HCT116 (cell line): ENCODE measurements around the gene TRIML2. TPM values are rescaled to one million over a fixed set of nuclear protein-coding genes. Genes with fewer than 3 reads are reported as not detected.

Source experiments
- ATAC-seq: fragments of 200-7000 bp; cut with Tn5 transposase; 2 replicates; pipeline ENCODE4 v1.9.1; 2020; ENCODE audit warnings: mild to moderate bottlenecking, moderate library complexity
- BruUV-seq: library from RNA; stranded (reverse); fragments of 400-500 nt; replicated peaks from 2 replicates; lab custom pipeline; 2021; lab: Mats Ljungman, UMichigan
- CTCF ChIA-PET: fragments of 300-600 bp; sonication (Branson Sonifier 250); formaldehyde crosslinking; loops from one replicate; lab custom pipeline; 2021; ENCODE audit warnings: antibody characterized with exemption; lab: Charles Lee
- POLR2A ChIA-PET: fragments of 300-600, 350-600 bp; sonication (Branson Sonifier 250); formaldehyde crosslinking; loops from one replicate; lab custom pipeline; 2021; ENCODE audit warnings: antibody characterized with exemption; lab: Charles Lee
- RAD21 ChIA-PET, 2 experiments: fragments of 300-600 bp; sonication (Branson Sonifier 250); formaldehyde crosslinking; loops; one replicate each; lab custom pipeline; 2023; ENCODE audit warnings: low total read pairs in 2 of 2; ENCODE audit not compliant: uncharacterized antibody in 2 of 2, unreplicated experiment in 2 of 2, low non-redundant PET in 1 of 2; lab: Charles Lee
- DNase-seq: peaks from one replicate; pipeline ENCODE4 v3.0.0-alpha.2; 2010; ENCODE audit warnings: low read depth, low spot score
- H2AFZ ChIP-seq: fragments of 200-600 bp; shearing (Covaris generic), sonication (generic); 2 replicates; pipeline ENCODE4 v1.6.1; 2017; ENCODE audit warnings: low read depth, mixed run types, mixed read lengths, antibody characterized with exemption, low read length; ENCODE audit not compliant: poor library complexity, severe bottlenecking
- H3K27ac ChIP-seq: 2 replicates; pipeline ENCODE4 v1.5.1; 2012; ENCODE audit warnings: low read depth, low read length
- H3K27me3 ChIP-seq: fragments of 200-600 bp; sonication (generic); 2 replicates; pipeline ENCODE4 v1.6.1; 2016; ENCODE audit warnings: mixed run types, low read length, mixed read lengths; ENCODE audit not compliant: insufficient read depth
- H3K36me3 ChIP-seq, 2 experiments: fragments of 200-500 bp in 1 of 2; fragments of 200-600 bp in 1 of 2; sonication (Bioruptor generic) in 1 of 2; sonication (generic) in 1 of 2; 2 replicates each; pipeline versions ENCODE4 v1.5.1 to v1.6.1; 2014 to 2016; ENCODE audit warnings: low read length in 2 of 2, inconsistent platforms in 1 of 2, mixed read lengths in 1 of 2, mixed run types in 1 of 2; ENCODE audit not compliant: insufficient read depth in 2 of 2, control insufficient read depth in 1 of 2
- H3K4me1 ChIP-seq, 2 experiments: fragments of 200-600 bp in 1 of 2; sonication (generic) in 1 of 2; 2 replicates each; pipeline versions ENCODE4 v1.5.1 to v1.6.1; 2012 to 2017; ENCODE audit warnings: low read length in 2 of 2, inconsistent platforms in 1 of 2, mild to moderate bottlenecking in 1 of 2, mixed read lengths in 1 of 2, mixed run types in 1 of 2, moderate library complexity in 1 of 2; ENCODE audit not compliant: insufficient read depth in 2 of 2, control insufficient read depth in 1 of 2
- H3K4me2 ChIP-seq: fragments of 200-600 bp; sonication (generic); 2 replicates; pipeline ENCODE4 v1.6.1; 2017; ENCODE audit warnings: mixed run types, low read length, mixed read lengths
- H3K4me3 ChIP-seq, 2 experiments: fragments of 200-600 bp in 1 of 2; sonication (generic) in 1 of 2; replicated peaks in 1 of 2; 2 replicates each; pipeline ENCODE4 v1.5.1; 2011 to 2016; ENCODE audit warnings: low read length in 2 of 2, control low read depth in 1 of 2, low read depth in 1 of 2, mild to moderate bottlenecking in 1 of 2, mixed read lengths in 1 of 2, mixed run types in 1 of 2
- H3K79me2 ChIP-seq: fragments of 200-600 bp; sonication (generic); 2 replicates; pipeline ENCODE4 v1.6.1; 2017; ENCODE audit warnings: mild to moderate bottlenecking, mixed run types, low read length, moderate library complexity, mixed read lengths; ENCODE audit not compliant: insufficient read depth
- H3K9ac ChIP-seq: fragments of 200-600 bp; sonication (generic); 2 replicates; pipeline ENCODE4 v1.6.1; 2016; ENCODE audit warnings: low read length, mixed read lengths
- H3K9me2 ChIP-seq: fragments of 200-600 bp; sonication (generic), shearing (Covaris generic); 2 replicates; pipeline ENCODE4 v1.6.1; 2017; ENCODE audit warnings: mixed run types, mild to moderate bottlenecking, moderate library complexity; ENCODE audit not compliant: insufficient read depth
- H3K9me3 ChIP-seq, 2 experiments: fragments of 200-500 bp in 1 of 2; fragments of 200-600 bp in 1 of 2; sonication (Bioruptor generic) in 1 of 2; sonication (generic) in 1 of 2; 2 replicates each; pipeline ENCODE4 v1.6.1; 2014 to 2017; ENCODE audit warnings: low read length in 2 of 2, mixed read lengths in 2 of 2, inconsistent platforms in 1 of 2, low read depth in 1 of 2, mild to moderate bottlenecking in 1 of 2, mixed run types in 1 of 2, moderate library complexity in 1 of 2; ENCODE audit not compliant: control insufficient read depth in 1 of 2, insufficient read depth in 1 of 2
- H4K20me1 ChIP-seq: fragments of 200-600 bp; sonication (generic), shearing (Covaris generic); 2 replicates; pipeline ENCODE4 v1.6.1; 2017; ENCODE audit warnings: mixed run types, mild to moderate bottlenecking, moderate library complexity; ENCODE audit not compliant: insufficient read depth
- CEBPB ChIP-seq: IDR thresholded peaks from 2 replicates; pipeline ENCODE4 v1.6.1; 2012; ENCODE audit warnings: low read depth
- ELF1 ChIP-seq: IDR thresholded peaks from 2 replicates; pipeline ENCODE4 v1.6.1; 2012; ENCODE audit warnings: low read depth, borderline replicate concordance
- EZH2 ChIP-seq: fragments of 200-600 bp; sonication (generic); IDR thresholded peaks from 2 replicates; pipeline ENCODE4 v1.6.1; 2017; ENCODE audit warnings: antibody characterized with exemption, mixed run types
- EZH2phosphoT487 ChIP-seq: fragments of 200-600 bp; IDR thresholded peaks from 2 replicates; pipeline ENCODE4 v1.6.1; 2018; ENCODE audit warnings: antibody characterized with exemption, borderline replicate concordance
- FOSL1 ChIP-seq: IDR thresholded peaks from 2 replicates; pipeline ENCODE4 v1.6.1; 2012; ENCODE audit warnings: low read depth
- JUND ChIP-seq: IDR thresholded peaks from 2 replicates; pipeline ENCODE4 v1.6.1; 2012
- RAD21 ChIP-seq: IDR thresholded peaks from 2 replicates; pipeline ENCODE4 v1.6.1; 2012; ENCODE audit warnings: low read depth, mild to moderate bottlenecking
- SIN3A ChIP-seq: IDR thresholded peaks from 2 replicates; pipeline ENCODE4 v1.6.1; 2012; ENCODE audit warnings: low read depth
- SP1 ChIP-seq: IDR thresholded peaks from 2 replicates; pipeline ENCODE4 v1.6.1; 2012; ENCODE audit warnings: low read depth
- TCF7L2 ChIP-seq: IDR thresholded peaks from 2 replicates; pipeline ENCODE4 v1.7.0; 2011; ENCODE audit warnings: borderline replicate concordance, inconsistent platforms; ENCODE audit not compliant: insufficient read depth, insufficient read length; ENCODE audit errors: extremely low read depth
- ZFX ChIP-seq: fragments of 450-650 bp; IDR thresholded peaks from 2 replicates; pipeline ENCODE4 v1.6.1; 2017
- intact Hi-C: fragments of 100-400 bp; cut with micrococcal nuclease; formaldehyde crosslinking; loops from 2 replicates; pipeline ENCODE4 v1.10.0; 2022
- total RNA-seq: library from RNA; stranded (reverse); gene quantifications from one replicate; pipeline ENCODE4 v1.2.1, GENCODE V29; 2021; ENCODE audit not compliant: unreplicated experiment
- TF ChIP-seq, protein P1 (sequence below): IDR thresholded peaks from 2 replicates; pipeline ENCODE4 v1.6.1; 2012
- TF ChIP-seq, protein P2 (sequence below), 3 experiments: fragments of 200-600 bp in 1 of 3; sonication (generic) in 1 of 3; IDR thresholded peaks in 2 of 3; conservative IDR thresholded peaks in 1 of 3; 2 replicates each; pipeline ENCODE4 v1.5.1; 2012 to 2017; ENCODE audit warnings: low read depth in 2 of 3, low read length in 2 of 3, antibody characterized with exemption in 1 of 3, borderline replicate concordance in 1 of 3, control low read depth in 1 of 3, mild to moderate bottlenecking in 1 of 3, mixed read lengths in 1 of 3, mixed run types in 1 of 3, moderate library complexity in 1 of 3; ENCODE audit not compliant: insufficient read depth in 1 of 3
- TF ChIP-seq, protein P3 (sequence below): IDR thresholded peaks from 2 replicates; pipeline ENCODE4 v1.6.1; 2011; ENCODE audit warnings: mild to moderate bottlenecking, low read length, moderate library complexity; ENCODE audit not compliant: insufficient replicate concordance; ENCODE audit errors: extremely low read depth
- TF ChIP-seq, protein P4 (sequence below): IDR thresholded peaks from 2 replicates; pipeline ENCODE4 v1.6.1; 2012

The TRIML2 gene
- total RNA-seq, 1 experiment from 2014 or later = 6.3 TPM

DNA sequence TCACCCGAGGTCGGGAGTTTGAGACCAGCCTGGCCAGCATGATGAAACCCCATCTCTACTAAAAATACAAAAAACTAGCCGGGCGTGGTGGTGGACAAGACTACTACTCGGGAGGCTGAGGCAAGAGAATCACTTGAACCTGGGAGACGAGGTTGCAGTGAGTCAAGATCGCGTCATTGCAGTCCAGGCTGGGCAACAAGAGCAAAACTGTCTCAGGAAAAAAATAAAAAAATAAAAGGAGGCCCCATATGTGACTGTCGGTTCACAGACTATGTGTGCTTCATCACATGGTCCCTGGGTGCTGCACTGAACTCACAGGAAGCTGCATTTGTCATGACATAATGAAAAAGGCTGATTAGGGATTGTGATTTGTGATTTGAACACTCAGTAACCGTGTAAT, 36.2 kb upstream of the TRIML2 start:
- Histone ChIP-seq H3K9ac (no peak overlapping the region), H3K27me3 (no peaks in the 10 kb centered on the region), H4K20me1 (no peaks in the 10 kb centered on the region), H3K27ac (no peak overlapping the region), H3K36me3 (no peaks in the 10 kb centered on the region), H3K4me1 (no peaks in the 10 kb centered on the region), H3K9me3 (no peaks in the 10 kb centered on the region), H3K4me3 (no peak overlapping the region), H2AFZ (no peak overlapping the region), H3K4me2 (no peak overlapping the region), H3K9me2 (no peaks in the 10 kb centered on the region), H3K79me2 (no peaks in the 10 kb centered on the region)
- DNase-seq (no peak), ATAC-seq (no peak)
- TF ChIP-seq EZH2 (no peak), TCF7L2 (no peak), ELF1 (no peak), ZFX (no peak), CEBPB (no peak), RAD21 (no peak), FOSL1 (no peak), JUND (no peak), SP1 (no peak), SIN3A (no peak), EZH2phosphoT487 (no peak)
- TF ChIP-seq, protein P1, sequence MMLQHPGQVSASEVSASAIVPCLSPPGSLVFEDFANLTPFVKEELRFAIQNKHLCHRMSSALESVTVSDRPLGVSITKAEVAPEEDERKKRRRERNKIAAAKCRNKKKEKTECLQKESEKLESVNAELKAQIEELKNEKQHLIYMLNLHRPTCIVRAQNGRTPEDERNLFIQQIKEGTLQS = no peak
- TF ChIP-seq, protein P2, sequence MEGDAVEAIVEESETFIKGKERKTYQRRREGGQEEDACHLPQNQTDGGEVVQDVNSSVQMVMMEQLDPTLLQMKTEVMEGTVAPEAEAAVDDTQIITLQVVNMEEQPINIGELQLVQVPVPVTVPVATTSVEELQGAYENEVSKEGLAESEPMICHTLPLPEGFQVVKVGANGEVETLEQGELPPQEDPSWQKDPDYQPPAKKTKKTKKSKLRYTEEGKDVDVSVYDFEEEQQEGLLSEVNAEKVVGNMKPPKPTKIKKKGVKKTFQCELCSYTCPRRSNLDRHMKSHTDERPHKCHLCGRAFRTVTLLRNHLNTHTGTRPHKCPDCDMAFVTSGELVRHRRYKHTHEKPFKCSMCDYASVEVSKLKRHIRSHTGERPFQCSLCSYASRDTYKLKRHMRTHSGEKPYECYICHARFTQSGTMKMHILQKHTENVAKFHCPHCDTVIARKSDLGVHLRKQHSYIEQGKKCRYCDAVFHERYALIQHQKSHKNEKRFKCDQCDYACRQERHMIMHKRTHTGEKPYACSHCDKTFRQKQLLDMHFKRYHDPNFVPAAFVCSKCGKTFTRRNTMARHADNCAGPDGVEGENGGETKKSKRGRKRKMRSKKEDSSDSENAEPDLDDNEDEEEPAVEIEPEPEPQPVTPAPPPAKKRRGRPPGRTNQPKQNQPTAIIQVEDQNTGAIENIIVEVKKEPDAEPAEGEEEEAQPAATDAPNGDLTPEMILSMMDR (IDR thresholded peaks at IDR 0.05 in 2 of 3, conservative IDR thresholded peaks at IDR 0.05 in 1 of 3; ENCODE audit: borderline replicate concordance in 1 of 3, insufficient read depth in 1 of 3, low read depth in 2 of 3, low read length in 2 of 3) = no peak
- TF ChIP-seq, protein P3, sequence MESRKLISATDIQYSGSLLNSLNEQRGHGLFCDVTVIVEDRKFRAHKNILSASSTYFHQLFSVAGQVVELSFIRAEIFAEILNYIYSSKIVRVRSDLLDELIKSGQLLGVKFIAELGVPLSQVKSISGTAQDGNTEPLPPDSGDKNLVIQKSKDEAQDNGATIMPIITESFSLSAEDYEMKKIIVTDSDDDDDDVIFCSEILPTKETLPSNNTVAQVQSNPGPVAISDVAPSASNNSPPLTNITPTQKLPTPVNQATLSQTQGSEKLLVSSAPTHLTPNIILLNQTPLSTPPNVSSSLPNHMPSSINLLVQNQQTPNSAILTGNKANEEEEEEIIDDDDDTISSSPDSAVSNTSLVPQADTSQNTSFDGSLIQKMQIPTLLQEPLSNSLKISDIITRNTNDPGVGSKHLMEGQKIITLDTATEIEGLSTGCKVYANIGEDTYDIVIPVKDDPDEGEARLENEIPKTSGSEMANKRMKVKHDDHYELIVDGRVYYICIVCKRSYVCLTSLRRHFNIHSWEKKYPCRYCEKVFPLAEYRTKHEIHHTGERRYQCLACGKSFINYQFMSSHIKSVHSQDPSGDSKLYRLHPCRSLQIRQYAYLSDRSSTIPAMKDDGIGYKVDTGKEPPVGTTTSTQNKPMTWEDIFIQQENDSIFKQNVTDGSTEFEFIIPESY = no peak
- TF ChIP-seq, protein P4, sequence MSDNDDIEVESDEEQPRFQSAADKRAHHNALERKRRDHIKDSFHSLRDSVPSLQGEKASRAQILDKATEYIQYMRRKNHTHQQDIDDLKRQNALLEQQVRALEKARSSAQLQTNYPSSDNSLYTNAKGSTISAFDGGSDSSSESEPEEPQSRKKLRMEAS = no peak
- ChIA-PET CTCF (no interaction called here), POLR2A (no interaction called here), RAD21 (no interaction called here)
- BruUV-seq = no TSS peak
- intact Hi-C loops = no loop called here
